B cell (primary cell): ENCODE measurements around the gene MS4A4E. TPM values are rescaled to one million over a fixed set of nuclear protein-coding genes. Genes with fewer than 3 reads are reported as not detected.

Experiments used
- ATAC-seq: fragments of 200-7000 bp; cut with Tn5 transposase; one replicate; pipeline ENCODE4 v1.10.0; 2021; ENCODE audit warnings: low read depth, mild to moderate bottlenecking, moderate number of reproducible peaks, moderate library complexity
- CTCF ChIA-PET: fragments of 350-600 bp; sonication (Branson Sonifier 250); formaldehyde crosslinking; loops from one replicate; lab custom pipeline; 2021; ENCODE audit warnings: antibody characterized with exemption, inconsistent platforms; lab: Charles Lee
- POLR2A ChIA-PET: fragments of 350-600 bp; sonication (Branson Sonifier 250); formaldehyde crosslinking; loops from one replicate; lab custom pipeline; 2021; ENCODE audit warnings: antibody characterized with exemption; lab: Charles Lee
- DNase-seq: peaks from one replicate; pipeline ENCODE4 v3.0.0; 2013
- H2AFZ ChIP-seq: 2 replicates; pipeline ENCODE4 v1.6.1; 2012; ENCODE audit warnings: mild to moderate bottlenecking, low read depth, low read length; ENCODE audit not compliant: insufficient read depth, poor library complexity, severe bottlenecking
- H3K27ac ChIP-seq, 2 donors: 1 replicate in 1 of 2; 2 replicates in 1 of 2; pipeline ENCODE4 v1.5.1; 2012 to 2013; ENCODE audit warnings: low read length in 2 of 2, mild to moderate bottlenecking in 2 of 2, moderate library complexity in 1 of 2
- H3K27me3 ChIP-seq, 4 experiments: fragments of 200-600 bp in 1 of 4; sonication (generic) in 1 of 4; replicated peaks in 1 of 4; 1 replicate in 2 of 4; 2 replicates in 2 of 4; pipeline versions ENCODE4 v1.6.1 to v1.7.0; 2013 to 2016; ENCODE audit warnings: low read length in 3 of 4, mild to moderate bottlenecking in 2 of 4, mixed read lengths in 1 of 4, moderate library complexity in 1 of 4; ENCODE audit not compliant: insufficient read depth in 4 of 4, control insufficient read depth in 3 of 4; ENCODE audit errors: control extremely low read depth in 1 of 4
- H3K36me3 ChIP-seq, 2 experiments: replicated peaks in 1 of 2; 1 replicate in 1 of 2; 2 replicates in 1 of 2; pipeline versions ENCODE4 v1.6.1 to v1.7.1; 2013; ENCODE audit warnings: low read length in 1 of 2; ENCODE audit not compliant: insufficient read depth in 2 of 2, control insufficient read depth in 1 of 2; ENCODE audit errors: control extremely low read depth in 1 of 2, extremely low read depth in 1 of 2
- H3K4me1 ChIP-seq, 2 donors: fragments of 200-600 bp in 1 of 2; sonication (generic) in 1 of 2; 1 replicate in 1 of 2; 2 replicates in 1 of 2; pipeline versions ENCODE4 v1.5.1 to v1.6.1; 2013 to 2017; ENCODE audit warnings: low read length in 2 of 2; ENCODE audit not compliant: control insufficient read depth in 2 of 2, insufficient read depth in 2 of 2
- H3K4me2 ChIP-seq: replicated peaks from 2 replicates; pipeline ENCODE3; 2012; ENCODE audit warnings: mild to moderate bottlenecking, low read depth, low read length; ENCODE audit not compliant: poor library complexity, severe bottlenecking
- H3K4me3 ChIP-seq, 5 experiments: fragments of 200-600 bp in 1 of 5; sonication (generic) in 1 of 5; 1 replicate in 3 of 5; 2 replicates in 2 of 5; pipeline versions ENCODE4 v1.5.1 to v1.7.0; 2011 to 2016; ENCODE audit warnings: low read length in 4 of 5, mild to moderate bottlenecking in 4 of 5, low read depth in 2 of 5, control low read depth in 1 of 5, moderate library complexity in 1 of 5; ENCODE audit not compliant: insufficient read depth in 1 of 5; ENCODE audit errors: control extremely low read depth in 1 of 5, extremely low read depth in 1 of 5
- H3K79me2 ChIP-seq: fragments of 200-600 bp; sonication (generic); one replicate; pipeline ENCODE4 v1.6.0; 2016; ENCODE audit warnings: low read length; ENCODE audit not compliant: control insufficient read depth, insufficient read depth
- H3K9ac ChIP-seq: fragments of 200-600 bp; sonication (generic); 2 replicates; pipeline ENCODE4 v1.6.1; 2017; ENCODE audit warnings: mild to moderate bottlenecking, low read length, moderate library complexity
- H3K9me3 ChIP-seq, 3 donors: one replicate each; pipeline versions ENCODE4 v1.6.1 to v1.7.1; 2013; ENCODE audit warnings: low read length in 2 of 3; ENCODE audit not compliant: control insufficient read depth in 2 of 3, insufficient read depth in 1 of 3; ENCODE audit errors: control extremely low read depth in 1 of 3
- H4K20me1 ChIP-seq: 2 replicates; pipeline ENCODE4 v1.6.0; 2012; ENCODE audit warnings: mild to moderate bottlenecking, low read length; ENCODE audit not compliant: insufficient read depth, control insufficient read depth, poor library complexity, severe bottlenecking
- H3K27ac Mint-ChIP-seq: one replicate; pipeline ENCODE4 v1.8.0; 2021; ENCODE audit warnings: mixed read lengths
- H3K27me3 Mint-ChIP-seq: one replicate; pipeline ENCODE4 v1.8.0; 2021; ENCODE audit warnings: mixed read lengths
- H3K4me1 Mint-ChIP-seq: one replicate; pipeline ENCODE4 v1.8.0; 2021; ENCODE audit warnings: mixed read lengths
- H3K4me3 Mint-ChIP-seq: one replicate; pipeline ENCODE4 v1.8.0; 2021; ENCODE audit warnings: mixed read lengths
- H3K9me3 Mint-ChIP-seq: one replicate; pipeline ENCODE4 v1.8.0; 2022; ENCODE audit warnings: mixed read lengths; ENCODE audit not compliant: insufficient read depth
- CTCF ChIP-seq: fragments of 200-600 bp; IDR thresholded peaks from one replicate; pipeline ENCODE4 v1.8.0; 2022; ENCODE audit warnings: antibody characterized with exemption, mild to moderate bottlenecking
- EZH2 ChIP-seq: IDR thresholded peaks from 2 replicates; pipeline ENCODE4 v1.6.1; 2012; ENCODE audit warnings: borderline replicate concordance, low read depth, mild to moderate bottlenecking, moderate library complexity, low read length; ENCODE audit not compliant: insufficient read depth, poor library complexity, severe bottlenecking
- WGBS: methylation state at CpG from one replicate; pipeline ENCODE4 v1.1.5; 2013; ENCODE audit warnings: missing lambda C conversion rate; ENCODE audit not compliant: insufficient coverage; 5-methylcytosine and 5-hydroxymethylcytosine counted together
- intact Hi-C: fragments of 100-400 bp; cut with micrococcal nuclease; formaldehyde crosslinking; loops from one replicate; pipeline ENCODE4 v1.10.0; 2022
- polyA plus RNA-seq: library from polyadenylated mRNA; depleted of rRNA; stranded (reverse); fragments of >200 nt; gene quantifications from 2 replicates; pipeline ENCODE4 v1.2.3, GENCODE V29; 2012
- small RNA-seq: library from RNA; depleted of rRNA; stranded (forward); fragments of <200 nt; gene quantifications from one replicate; pipeline ENCODE3, GENCODE V24; 2012; ENCODE audit warnings: low replicate concordance, low read depth; ENCODE audit not compliant: insufficient read length
- total RNA-seq, 2 donors: library from RNA; stranded (reverse); fragments of 120-200 nt in 1 of 2; gene quantifications; 1 replicate in 1 of 2; 2 replicates in 1 of 2; pipeline versions ENCODE4 v1.2.3 to v1.2.4, GENCODE V29; 2013 to 2022

The MS4A4E gene
- total and polyA plus RNA-seq, 2 donors (not counting 1 experiment from before 2014, with no cell fraction given) = 0.27 to 0.42 TPM

GRCh38 chr11:60150279-60150678 lies 92.7 kb downstream of the MS4A4E start:
- no peaks in the 10 kb centered on the region for H3K79me2 ChIP-seq
- no peaks in the 10 kb centered on the region for H3K4me1 ChIP-seq
- no peak overlapping the region for H3K4me2 ChIP-seq
- WGBS = no CpG with 5 or more reads among the region's 1 CpG
- TF ChIP-seq EZH2 = no peak
- TF ChIP-seq CTCF = no peak
- CTCF ChIA-PET = no interaction called here
- no peaks in the 10 kb centered on the region for H3K9me3 ChIP-seq
- Mint-ChIP-seq H3K9me3 (no peaks in the 10 kb centered on the region), H3K27me3 (no peaks in the 10 kb centered on the region), H3K27ac (no peak overlapping the region), H3K4me1 (no peaks in the 10 kb centered on the region), H3K4me3 (no peak overlapping the region)
- ATAC-seq = no peak
- H3K4me3 ChIP-seq = no peak overlapping the region
- no peaks in the 10 kb centered on the region for H4K20me1 ChIP-seq
- no peak for DNase-seq
- intact Hi-C loops = no loop called here
- H3K36me3 ChIP-seq = no peaks in the 10 kb centered on the region
- H3K9ac ChIP-seq = no peak overlapping the region
- no peak overlapping the region for H2AFZ ChIP-seq
- POLR2A ChIA-PET = no interaction called here
- no peak overlapping the region for H3K27ac ChIP-seq
- H3K27me3 ChIP-seq = no peaks in the 10 kb centered on the region

Small RNAs within 50 kb of the gene (small RNA-seq; reads per million reads assigned to genes)
- not detected for gene MIR6503

Other genes with a start within 250 kb of the MS4A4E start
- gene OOSP4B, start 226.0 kb downstream of the MS4A4E start, total RNA-seq = not detected in 2 replicates
- gene OOSP4B, start 226.0 kb downstream of the MS4A4E start, polyA plus RNA-seq = not detected in 2 replicates
- gene OOSP2, start 202.7 kb downstream of the MS4A4E start, total RNA-seq = not detected in 2 replicates
- not detected in 2 replicates for gene OOSP2, start 202.7 kb downstream of the MS4A4E start, polyA plus RNA-seq
- gene MS4A3, start 186.5 kb downstream of the MS4A4E start, total RNA-seq = not detected in 2 replicates
- not detected in 2 replicates for gene MS4A3, start 186.5 kb downstream of the MS4A4E start, polyA plus RNA-seq
- not detected in 2 replicates for gene MS4A2, start 154.5 kb downstream of the MS4A4E start, total RNA-seq
- not detected in 2 replicates for gene MS4A2, start 154.5 kb downstream of the MS4A4E start, polyA plus RNA-seq
- gene MS4A6A, start 60.1 kb downstream of the MS4A4E start, total RNA-seq = 0.34 and 0.80 TPM in 2 replicates
- gene MS4A6A, start 60.1 kb downstream of the MS4A4E start, polyA plus RNA-seq = 2.8 and 4.1 TPM in 2 replicates
- gene MS4A4A, start 37.5 kb upstream of the MS4A4E start, total RNA-seq = 0.51 and 0.99 TPM in 2 replicates
- gene MS4A4A, start 37.5 kb upstream of the MS4A4E start, polyA plus RNA-seq = 0.45 and 0.72 TPM in 2 replicates
- not detected in 2 replicates for gene MS4A6E, start 84.1 kb upstream of the MS4A4E start, total RNA-seq
- gene MS4A6E, start 84.1 kb upstream of the MS4A4E start, polyA plus RNA-seq = not detected in 2 replicates
- gene MS4A7, start 135.4 kb upstream of the MS4A4E start, total RNA-seq = 27.2 and 29.1 TPM in 2 replicates
- gene MS4A7, start 135.4 kb upstream of the MS4A4E start, polyA plus RNA-seq = 10.6 and 16.8 TPM in 2 replicates
- 3.4 and 4.9 TPM in 2 replicates for gene MS4A14, start 153.3 kb upstream of the MS4A4E start, total RNA-seq
- 2.7 and 5.4 TPM in 2 replicates for gene MS4A14, start 153.3 kb upstream of the MS4A4E start, polyA plus RNA-seq
- not detected in 2 replicates for gene MS4A5, start 186.4 kb upstream of the MS4A4E start, total RNA-seq
- gene MS4A5, start 186.4 kb upstream of the MS4A4E start, polyA plus RNA-seq = not detected in 2 replicates
- gene MS4A1, start 212.7 kb upstream of the MS4A4E start, total RNA-seq = 1,202 and 1,215 TPM in 2 replicates
- 5,160 and 6,008 TPM in 2 replicates for gene MS4A1, start 212.7 kb upstream of the MS4A4E start, polyA plus RNA-seq
- gene MS4A12, start 249.6 kb upstream of the MS4A4E start, total RNA-seq = not detected in 2 replicates
- gene MS4A12, start 249.6 kb upstream of the MS4A4E start, polyA plus RNA-seq = not detected in 2 replicates